B cell (primary cell): ENCODE data around the gene AAMP. TPM values are rescaled to one million over a fixed set of nuclear protein-coding genes. Genes with fewer than 3 reads are reported as not detected.

Source experiments
- ATAC-seq: fragments of 200-7000 bp; cut with Tn5 transposase; one replicate; pipeline ENCODE4 v1.10.0; 2021; ENCODE audit warnings: low read depth, mild to moderate bottlenecking, moderate number of reproducible peaks, moderate library complexity
- CTCF ChIA-PET: fragments of 350-600 bp; sonication (Branson Sonifier 250); formaldehyde crosslinking; loops from one replicate; lab custom pipeline; 2021; ENCODE audit warnings: antibody characterized with exemption, inconsistent platforms; lab: Charles Lee
- POLR2A ChIA-PET: fragments of 350-600 bp; sonication (Branson Sonifier 250); formaldehyde crosslinking; loops from one replicate; lab custom pipeline; 2021; ENCODE audit warnings: antibody characterized with exemption; lab: Charles Lee
- DNase-seq: peaks from one replicate; pipeline ENCODE4 v3.0.0; 2013
- H2AFZ ChIP-seq: 2 replicates; pipeline ENCODE4 v1.6.1; 2012; ENCODE audit warnings: mild to moderate bottlenecking, low read depth, low read length; ENCODE audit not compliant: insufficient read depth, poor library complexity, severe bottlenecking
- H3K27ac ChIP-seq, 2 donors: 1 replicate in 1 of 2; 2 replicates in 1 of 2; pipeline ENCODE4 v1.5.1; 2012 to 2013; ENCODE audit warnings: low read length in 2 of 2, mild to moderate bottlenecking in 2 of 2, moderate library complexity in 1 of 2
- H3K27me3 ChIP-seq, 4 experiments: fragments of 200-600 bp in 1 of 4; sonication (generic) in 1 of 4; replicated peaks in 1 of 4; 1 replicate in 2 of 4; 2 replicates in 2 of 4; pipeline versions ENCODE4 v1.6.1 to v1.7.0; 2013 to 2016; ENCODE audit warnings: low read length in 3 of 4, mild to moderate bottlenecking in 2 of 4, mixed read lengths in 1 of 4, moderate library complexity in 1 of 4; ENCODE audit not compliant: insufficient read depth in 4 of 4, control insufficient read depth in 3 of 4; ENCODE audit errors: control extremely low read depth in 1 of 4
- H3K36me3 ChIP-seq, 2 experiments: replicated peaks in 1 of 2; 1 replicate in 1 of 2; 2 replicates in 1 of 2; pipeline versions ENCODE4 v1.6.1 to v1.7.1; 2013; ENCODE audit warnings: low read length in 1 of 2; ENCODE audit not compliant: insufficient read depth in 2 of 2, control insufficient read depth in 1 of 2; ENCODE audit errors: control extremely low read depth in 1 of 2, extremely low read depth in 1 of 2
- H3K4me1 ChIP-seq, 2 donors: fragments of 200-600 bp in 1 of 2; sonication (generic) in 1 of 2; 1 replicate in 1 of 2; 2 replicates in 1 of 2; pipeline versions ENCODE4 v1.5.1 to v1.6.1; 2013 to 2017; ENCODE audit warnings: low read length in 2 of 2; ENCODE audit not compliant: control insufficient read depth in 2 of 2, insufficient read depth in 2 of 2
- H3K4me2 ChIP-seq: replicated peaks from 2 replicates; pipeline ENCODE3; 2012; ENCODE audit warnings: mild to moderate bottlenecking, low read depth, low read length; ENCODE audit not compliant: poor library complexity, severe bottlenecking
- H3K4me3 ChIP-seq, 5 experiments: fragments of 200-600 bp in 1 of 5; sonication (generic) in 1 of 5; 1 replicate in 3 of 5; 2 replicates in 2 of 5; pipeline versions ENCODE4 v1.5.1 to v1.7.0; 2011 to 2016; ENCODE audit warnings: low read length in 4 of 5, mild to moderate bottlenecking in 4 of 5, low read depth in 2 of 5, control low read depth in 1 of 5, moderate library complexity in 1 of 5; ENCODE audit not compliant: insufficient read depth in 1 of 5; ENCODE audit errors: control extremely low read depth in 1 of 5, extremely low read depth in 1 of 5
- H3K79me2 ChIP-seq: fragments of 200-600 bp; sonication (generic); one replicate; pipeline ENCODE4 v1.6.0; 2016; ENCODE audit warnings: low read length; ENCODE audit not compliant: control insufficient read depth, insufficient read depth
- H3K9ac ChIP-seq: fragments of 200-600 bp; sonication (generic); 2 replicates; pipeline ENCODE4 v1.6.1; 2017; ENCODE audit warnings: mild to moderate bottlenecking, low read length, moderate library complexity
- H3K9me3 ChIP-seq, 3 donors: one replicate each; pipeline versions ENCODE4 v1.6.1 to v1.7.1; 2013; ENCODE audit warnings: low read length in 2 of 3; ENCODE audit not compliant: control insufficient read depth in 2 of 3, insufficient read depth in 1 of 3; ENCODE audit errors: control extremely low read depth in 1 of 3
- H4K20me1 ChIP-seq: 2 replicates; pipeline ENCODE4 v1.6.0; 2012; ENCODE audit warnings: mild to moderate bottlenecking, low read length; ENCODE audit not compliant: insufficient read depth, control insufficient read depth, poor library complexity, severe bottlenecking
- H3K27ac Mint-ChIP-seq: one replicate; pipeline ENCODE4 v1.8.0; 2021; ENCODE audit warnings: mixed read lengths
- H3K27me3 Mint-ChIP-seq: one replicate; pipeline ENCODE4 v1.8.0; 2021; ENCODE audit warnings: mixed read lengths
- H3K4me1 Mint-ChIP-seq: one replicate; pipeline ENCODE4 v1.8.0; 2021; ENCODE audit warnings: mixed read lengths
- H3K4me3 Mint-ChIP-seq: one replicate; pipeline ENCODE4 v1.8.0; 2021; ENCODE audit warnings: mixed read lengths
- H3K9me3 Mint-ChIP-seq: one replicate; pipeline ENCODE4 v1.8.0; 2022; ENCODE audit warnings: mixed read lengths; ENCODE audit not compliant: insufficient read depth
- CTCF ChIP-seq: fragments of 200-600 bp; IDR thresholded peaks from one replicate; pipeline ENCODE4 v1.8.0; 2022; ENCODE audit warnings: antibody characterized with exemption, mild to moderate bottlenecking
- EZH2 ChIP-seq: IDR thresholded peaks from 2 replicates; pipeline ENCODE4 v1.6.1; 2012; ENCODE audit warnings: borderline replicate concordance, low read depth, mild to moderate bottlenecking, moderate library complexity, low read length; ENCODE audit not compliant: insufficient read depth, poor library complexity, severe bottlenecking
- WGBS: methylation state at CpG from one replicate; pipeline ENCODE4 v1.1.5; 2013; ENCODE audit warnings: missing lambda C conversion rate; ENCODE audit not compliant: insufficient coverage; 5-methylcytosine and 5-hydroxymethylcytosine counted together
- intact Hi-C: fragments of 100-400 bp; cut with micrococcal nuclease; formaldehyde crosslinking; loops from one replicate; pipeline ENCODE4 v1.10.0; 2022
- polyA plus RNA-seq: library from polyadenylated mRNA; depleted of rRNA; stranded (reverse); fragments of >200 nt; gene quantifications from 2 replicates; pipeline ENCODE4 v1.2.3, GENCODE V29; 2012
- total RNA-seq, 2 donors: library from RNA; stranded (reverse); fragments of 120-200 nt in 1 of 2; gene quantifications; 1 replicate in 1 of 2; 2 replicates in 1 of 2; pipeline versions ENCODE4 v1.2.3 to v1.2.4, GENCODE V29; 2013 to 2022

The AAMP gene
- total and polyA plus RNA-seq, 2 donors (not counting 1 experiment from before 2014, with no cell fraction given), result 56.4 to 65.7 TPM

GRCh38 chr2:218272531-218273212 lies 2.7 kb upstream of the AAMP start:
- no peaks in the 10 kb centered on the region for H3K27me3 Mint-ChIP-seq
- Histone ChIP-seq H3K36me3 (peaks cover 3 to 47% of the 10 kb centered on the region in 2 experiments), H3K79me2 (peaks cover 32% of the 10 kb centered on the region), H3K27ac (peak overlapping the region; percentile 63), H3K4me2 (peak overlapping the region; percentile 91), H4K20me1 (peaks cover 16% of the 10 kb centered on the region), H3K4me1 (peaks cover 36 to 53% of the 10 kb centered on the region in 2 donors), H3K4me3 (no peak overlapping the region), H3K27me3 (no peaks in the 10 kb centered on the region), H3K9me3 (no peaks in the 10 kb centered on the region), H2AFZ (no peak overlapping the region), H3K9ac (no peak overlapping the region)
- CTCF ChIA-PET, result interaction anchor here (0.6 to 8.0 kb wide), 30 partner anchors 11 to 604 kb away, joined by 3 to 331 read pairs (median 4); partner anchors contain the start of genes ARPC2, CATIP, CTDSP1 and GPBAR1
- no peaks in the 10 kb centered on the region for H3K9me3 Mint-ChIP-seq
- peak; percentile 51 for ATAC-seq
- intact Hi-C loops, result loop anchor here (1.0 to 5.0 kb wide), 7 partner anchors 15 to 1325 kb away; partner anchors contain the start of genes CATIP, GMPPA and STK11IP
- WGBS, result 20% methylated on average over 14 of the region's 18 CpGs
- H3K4me1 Mint-ChIP-seq, result peaks cover 57% of the 10 kb centered on the region
- peak; percentile 93 for DNase-seq
- TF ChIP-seq EZH2 (no peak), CTCF (peak; percentile 87)
- POLR2A ChIA-PET, result interaction anchor here (0.7 to 3.7 kb wide), 11 partner anchors 14 to 386 kb away, joined by 3 to 36 read pairs (median 4); partner anchors contain the start of genes CATIP, CTDSP1 and TMBIM1
- H3K27ac Mint-ChIP-seq, result peak overlapping the region; percentile 86
- peak overlapping the region; percentile 84 for H3K4me3 Mint-ChIP-seq
